Measurements from ENCODE around the gene IMPA2.

DNA sequence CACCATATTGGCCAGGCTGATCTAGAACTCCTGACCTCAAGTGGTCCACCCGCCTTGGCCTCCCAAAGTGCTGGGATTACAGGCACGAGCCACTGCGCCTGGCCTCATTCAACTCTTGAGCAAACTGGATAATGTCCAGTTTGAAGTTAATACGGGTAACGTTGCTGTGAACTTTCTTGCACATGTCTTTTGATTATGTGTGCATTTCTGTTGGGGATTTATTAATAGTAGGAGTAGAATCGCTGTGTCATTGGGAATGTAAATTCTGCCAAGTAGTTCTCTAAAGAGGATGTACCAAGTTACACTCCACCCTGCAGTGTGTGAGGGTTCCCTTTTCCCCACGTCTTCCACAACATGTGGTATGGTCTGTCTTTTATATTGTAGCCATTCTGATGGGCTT, 6.2 kb downstream of the IMPA2 start:
- TF ChIP-seq CTCF (conservative IDR thresholded peaks at IDR 0.05; ENCODE audit: low read depth, low read length) = no peak
- TF ChIP-seq EZH2 (IDR thresholded peaks at IDR 0.05; ENCODE audit: borderline replicate concordance, low read depth, low read length, poor library complexity, severe bottlenecking) = no peak

Data from A673 (cell line).